Stimulated activated CD8-positive, alpha-beta memory T cell treated with anti-CD3 and anti-CD28 coated beads, Interleukin-15, amount 100 ng/mL, for 1 hour (primary cell): Measurements from ENCODE around the gene CHRNG.

Experiments
- DNase-seq: peaks from one replicate; pipeline ENCODE4 v3.0.0-alpha.2; 2020; ENCODE audit warnings: low read depth

CHRNG gene

GRCh38 chr2:232580648-232580981 lies 41.1 kb downstream of the CHRNG start:
- DNase-seq: no peak

GRCh38 chr2:232581725-232582124 lies 42.2 kb downstream of the CHRNG start:
- DNase-seq: no peak

GRCh38 chr2:232584238-232584637 lies 44.7 kb downstream of the CHRNG start:
- no peak for DNase-seq

GRCh38 chr2:232586943-232587505 lies 47.5 kb downstream of the CHRNG start:
- no peak for DNase-seq

GRCh38 chr2:232587512-232587911 lies 48.0 kb downstream of the CHRNG start:
- DNase-seq: no peak

GRCh38 chr2:232588031-232588430 lies 48.5 kb downstream of the CHRNG start:
- DNase-seq: no peak

GRCh38 chr2:232588680-232589585 lies 49.4 kb downstream of the CHRNG start:
- DNase-seq: no peak

- no peak for DNase-seq
Observed at GRCh38 chr2:232592772-232593395, 53.4 kb downstream of the CHRNG start.

GRCh38 chr2:232593982-232594381 lies 54.5 kb downstream of the CHRNG start:
- no peak for DNase-seq
